Activated CD4-positive, alpha-beta T cell treated with anti-CD3 and anti-CD28 coated beads, Interleukin-2, Interleukin-6, amounts not matched to agents 100 ng/mL and 50 ng/mL, durations not matched to agents 16 hours and 8 hours (primary cell): ENCODE results near the gene SH2D7.

ENCODE experiments used
- DNase-seq: peaks from one replicate; pipeline ENCODE4 v3.0.0-alpha.2; 2020

The SH2D7 gene

DNA sequence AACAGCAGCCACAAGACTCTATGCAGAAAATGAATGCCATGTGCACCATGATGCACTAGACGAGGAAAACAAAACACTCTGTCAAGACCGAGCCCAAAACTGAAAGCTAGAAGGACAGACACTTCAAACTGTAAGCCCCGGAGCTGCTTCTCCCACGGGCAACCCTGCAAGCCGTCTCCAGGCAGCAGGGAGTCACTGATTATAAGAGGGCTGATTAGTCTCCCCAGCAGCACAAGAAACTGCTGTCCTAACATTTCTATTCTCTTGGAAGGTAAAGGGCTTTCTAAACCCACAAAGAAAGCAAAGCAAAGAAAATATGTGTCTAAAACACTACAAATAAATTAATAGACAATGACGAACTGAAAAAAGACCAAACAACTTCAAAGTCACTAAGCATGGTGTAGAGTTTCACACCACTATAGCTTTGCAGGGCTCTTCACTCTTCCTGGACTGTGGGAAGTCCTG, 30.4 kb upstream of the SH2D7 start:
- peak; percentile 66 for DNase-seq

DNA sequence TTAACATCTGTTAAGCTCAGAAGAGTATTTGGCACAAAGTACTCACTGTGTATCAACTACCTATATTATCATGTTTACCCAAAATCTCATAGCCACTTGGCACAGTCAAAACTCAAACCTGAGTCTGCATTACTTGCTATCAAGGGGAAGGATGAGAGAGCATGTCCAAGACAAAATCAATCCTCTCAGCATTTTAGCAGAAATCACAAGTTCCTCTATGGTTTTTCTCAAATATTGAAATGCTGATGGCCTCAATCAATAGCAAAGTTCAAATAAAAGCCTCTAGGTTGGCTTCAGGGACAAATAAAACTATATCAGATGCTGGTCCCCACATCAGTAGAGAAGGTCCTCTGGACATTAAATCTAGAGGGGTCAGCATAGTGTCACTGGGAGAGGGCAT, 29.1 kb upstream of the SH2D7 start:
- DNase-seq = no peak

DNA sequence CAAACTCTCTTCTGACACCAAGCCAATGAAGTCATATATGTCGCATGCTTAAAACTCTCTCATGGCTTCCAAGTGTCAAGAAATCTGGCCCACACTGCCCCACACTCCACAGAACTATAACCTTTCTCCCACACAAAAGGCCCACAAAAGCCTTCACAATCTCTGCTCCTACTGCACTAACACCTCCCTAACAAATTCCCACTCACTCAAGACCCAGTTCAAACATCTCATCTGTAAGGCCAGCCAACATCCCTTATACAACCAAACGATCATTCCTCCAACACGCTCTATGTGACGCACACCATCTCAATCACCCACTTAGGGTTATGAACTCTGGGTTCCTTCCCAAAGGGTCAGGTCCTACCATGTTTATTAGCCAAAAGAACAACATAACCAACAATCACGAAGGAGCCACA, 28.4 kb upstream of the SH2D7 start:
- no peak for DNase-seq

DNA sequence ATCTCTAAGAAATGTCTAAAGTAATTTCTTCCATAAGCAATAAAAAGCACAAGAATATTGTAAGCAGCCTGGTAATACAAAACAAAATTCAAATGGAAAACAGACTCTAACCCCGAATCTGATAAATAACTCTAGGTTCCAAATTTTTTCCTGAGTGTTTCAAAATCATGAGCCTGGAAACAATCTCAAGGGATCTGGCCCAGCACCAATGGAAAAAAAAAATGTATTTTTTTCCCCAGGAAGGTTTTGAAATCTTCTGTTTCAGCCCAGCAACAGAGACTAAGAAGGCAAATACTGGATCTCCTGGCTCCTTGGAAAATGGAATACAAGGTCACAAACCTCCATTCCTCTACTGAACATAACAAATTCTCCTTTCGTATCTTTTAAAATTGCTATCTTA, 27.8 kb upstream of the SH2D7 start:
- DNase-seq = no peak

DNA sequence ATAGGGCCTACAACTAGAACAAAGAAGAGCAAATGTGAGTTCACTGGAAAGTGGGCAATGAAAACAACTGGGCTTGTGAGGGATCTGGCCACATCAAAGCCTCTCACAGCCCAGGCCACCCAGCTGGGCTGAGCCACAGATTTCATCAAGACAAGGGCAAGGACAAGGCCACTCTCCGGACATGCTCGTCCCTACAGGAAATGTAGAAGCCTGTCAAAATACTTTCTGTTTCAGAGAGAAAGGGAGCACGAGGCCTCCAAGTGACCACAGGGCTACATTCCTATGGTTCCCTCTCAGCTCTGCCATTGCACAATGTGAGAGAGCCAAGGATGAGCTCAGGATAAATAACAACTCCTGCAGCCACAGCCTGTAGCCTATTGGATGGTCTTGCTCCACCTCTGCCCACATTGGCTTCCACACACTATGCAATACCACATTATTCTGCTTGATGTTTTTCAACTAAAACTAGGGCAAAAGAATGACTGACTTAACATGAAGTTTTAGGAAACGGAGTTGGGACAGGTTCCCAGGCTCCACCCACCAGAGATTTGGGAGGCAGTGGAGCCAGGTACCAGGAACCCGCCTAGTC, 27.0 kb upstream of the SH2D7 start:
- DNase-seq = no peak

DNA sequence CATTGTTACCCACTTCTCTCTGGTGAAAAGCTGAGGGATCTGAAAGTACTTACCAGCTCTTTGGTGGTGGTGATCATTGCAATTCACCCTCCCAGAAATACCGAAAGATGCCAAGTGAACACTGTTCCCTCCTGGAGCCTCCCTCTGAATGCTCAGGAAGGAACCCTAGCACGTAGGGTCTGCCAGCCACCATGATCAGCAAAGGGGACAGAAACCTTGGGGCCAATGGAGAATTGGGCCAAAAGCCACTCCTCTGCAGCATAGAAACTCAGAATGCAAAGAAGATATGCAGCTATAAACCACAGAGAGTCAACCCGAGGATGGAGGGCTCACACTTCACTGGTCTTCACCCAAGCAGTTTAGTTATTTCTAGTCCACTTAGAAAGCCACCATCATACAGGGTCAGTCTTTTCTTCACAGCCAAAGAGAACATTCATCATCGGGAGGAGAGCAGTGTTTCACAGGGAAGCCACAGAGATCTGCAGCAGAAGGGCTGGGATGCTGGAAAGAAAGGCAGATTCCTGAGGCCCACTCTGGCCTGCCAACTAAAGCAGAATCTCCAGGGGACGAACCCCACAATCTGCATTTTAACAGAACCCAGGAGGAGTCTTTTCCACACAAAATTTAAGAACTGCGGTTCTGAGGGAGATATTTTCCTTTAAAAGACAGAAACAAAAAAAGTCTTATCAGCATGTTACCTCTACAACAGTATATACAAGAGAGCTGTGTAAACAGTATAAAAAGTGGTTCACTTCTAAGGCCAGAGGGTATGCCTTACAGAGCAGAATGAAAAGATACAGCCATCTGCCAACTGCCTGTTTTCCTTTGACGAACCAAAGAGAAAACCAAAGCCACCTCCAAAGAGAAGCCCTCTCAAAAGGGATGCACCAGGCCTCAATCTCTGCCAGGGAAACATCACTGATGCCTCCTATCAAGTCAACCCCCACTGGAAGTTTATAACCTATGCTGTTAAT, 26.1 kb upstream of the SH2D7 start:
- peak; percentile 48 for DNase-seq

DNA sequence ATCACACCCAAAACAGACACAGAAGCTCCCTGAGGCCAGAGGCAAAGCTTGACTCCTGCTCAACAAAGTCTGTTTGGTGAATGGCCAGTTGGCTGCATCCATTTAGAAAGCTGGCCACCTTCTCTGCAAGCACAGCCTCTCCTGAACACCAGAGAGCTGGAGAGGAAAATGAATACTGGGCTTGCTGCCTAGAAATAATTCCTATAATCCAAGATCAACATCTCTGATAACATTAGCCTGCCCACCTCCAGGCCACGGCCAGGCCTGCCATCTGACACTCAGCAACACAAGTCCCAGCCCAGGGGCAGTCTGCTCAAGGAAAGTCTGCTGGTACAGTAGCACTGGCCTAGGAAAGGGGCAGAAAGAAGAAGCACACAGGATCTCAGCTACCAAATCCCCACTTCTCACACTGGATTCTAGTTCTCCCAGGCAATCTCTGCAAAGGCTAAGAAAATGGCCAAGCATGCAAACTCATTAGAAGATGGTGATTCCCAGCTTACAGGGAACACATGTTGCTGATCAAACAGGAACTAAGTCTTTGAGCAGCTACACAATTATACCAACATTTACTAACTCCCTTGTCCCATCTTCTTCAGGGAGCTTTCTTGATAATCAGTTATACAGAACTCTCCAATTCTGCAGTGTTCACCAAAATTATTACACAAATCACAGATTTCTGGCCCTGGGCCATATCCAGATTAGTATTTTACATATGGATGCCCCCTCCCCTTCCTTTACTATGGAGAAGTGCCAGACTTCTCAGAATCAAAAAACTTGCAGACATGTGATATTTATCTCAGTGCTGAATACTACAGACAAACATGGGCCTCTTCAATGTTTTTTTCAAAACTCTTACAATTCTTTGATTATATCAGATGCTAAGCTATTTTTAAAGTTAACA, 24.8 kb upstream of the SH2D7 start:
- no peak for DNase-seq

DNA sequence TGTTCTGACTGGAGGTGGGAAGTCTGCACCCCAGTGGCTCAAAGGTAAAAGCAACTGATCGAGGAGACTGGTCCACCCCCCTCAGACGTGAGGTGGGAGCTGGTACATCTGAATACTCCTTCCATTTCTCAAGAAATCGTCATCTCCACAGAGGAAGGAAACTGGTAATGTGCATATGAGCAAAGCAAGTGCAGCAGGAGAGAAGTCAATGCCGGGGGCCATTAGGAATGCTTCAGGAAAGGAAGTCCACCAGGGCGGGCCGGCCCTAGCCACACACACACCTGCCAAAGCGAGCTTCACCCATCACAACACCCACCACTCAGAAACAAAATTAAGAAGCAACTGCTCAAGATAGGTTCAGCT, 23.3 kb upstream of the SH2D7 start:
- no peak for DNase-seq

DNA sequence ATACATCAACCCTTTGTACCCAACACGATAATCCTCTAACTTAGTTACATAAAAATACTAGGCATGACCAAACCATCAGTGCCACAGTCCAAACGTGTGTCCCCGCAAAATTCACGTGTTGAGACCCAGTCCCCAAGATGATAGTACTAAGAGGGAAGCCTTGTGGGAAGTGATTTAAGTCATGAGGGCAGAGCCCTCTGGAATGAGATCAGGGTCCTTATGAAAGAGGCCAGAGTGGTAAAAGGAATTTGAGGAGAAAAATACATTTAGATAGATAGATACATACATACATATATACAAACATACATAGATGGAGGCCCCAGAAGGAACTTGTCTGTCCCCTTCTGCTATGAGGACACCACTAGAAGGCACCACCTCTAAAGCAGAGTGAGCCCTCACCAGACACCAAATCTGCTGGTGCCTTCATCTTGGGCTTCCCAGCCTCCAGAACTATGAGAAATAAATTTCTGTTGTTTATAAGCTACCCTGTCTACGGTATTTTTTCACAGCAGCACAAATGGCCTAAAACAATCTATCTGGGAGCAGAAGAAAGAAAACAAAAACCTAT, 22.8 kb upstream of the SH2D7 start:
- no peak for DNase-seq

DNA sequence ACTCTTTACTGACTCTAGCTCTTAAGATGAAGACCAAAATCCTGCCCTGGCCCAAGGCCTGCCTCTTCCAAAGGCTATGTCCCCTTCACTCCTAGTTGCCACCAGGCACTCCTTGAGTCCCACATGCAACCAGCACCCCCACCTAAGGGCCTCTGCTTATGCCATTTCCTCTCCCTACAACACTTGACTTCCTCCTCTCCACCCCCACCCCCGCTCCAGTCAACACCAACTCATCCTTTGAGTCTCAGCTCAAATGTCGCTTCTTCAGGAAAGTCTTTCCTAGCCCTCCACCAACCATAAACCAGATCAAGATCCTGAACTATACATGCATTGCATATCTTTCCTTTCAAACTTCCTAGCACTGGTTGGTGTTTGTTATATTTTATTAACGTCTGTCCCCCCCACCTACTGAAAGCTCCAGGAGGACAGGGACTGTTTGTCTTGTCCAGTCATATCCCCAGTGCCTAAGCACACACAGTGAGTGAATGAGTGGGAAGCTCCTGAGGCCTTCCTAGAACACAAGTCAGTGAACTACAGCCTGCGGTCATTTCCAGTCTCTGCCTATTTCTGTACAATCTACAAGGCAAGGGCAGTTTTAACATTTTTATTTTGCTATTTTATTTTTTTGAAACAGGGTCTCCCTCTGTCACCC, 22.2 kb upstream of the SH2D7 start:
- DNase-seq = peak; percentile 71

DNA sequence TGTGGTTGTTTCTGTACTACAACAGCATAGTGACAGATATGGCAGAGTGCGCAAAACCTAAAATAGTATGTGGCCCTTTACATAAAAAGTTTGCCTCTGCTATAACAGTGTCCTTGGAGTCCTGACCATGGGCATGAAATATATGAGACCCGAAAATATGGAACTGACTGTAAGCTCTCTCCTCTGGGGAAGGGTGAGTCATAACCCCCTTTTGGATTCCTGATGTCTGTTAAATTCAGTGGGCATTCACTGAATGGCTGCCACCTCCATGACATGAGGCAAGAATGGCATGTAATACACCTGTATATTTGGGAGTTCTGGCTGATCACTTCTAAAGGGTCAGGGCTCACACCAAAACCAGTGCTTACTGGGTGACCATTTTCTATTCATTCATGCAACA, 21.0 kb upstream of the SH2D7 start:
- no peak for DNase-seq

DNA sequence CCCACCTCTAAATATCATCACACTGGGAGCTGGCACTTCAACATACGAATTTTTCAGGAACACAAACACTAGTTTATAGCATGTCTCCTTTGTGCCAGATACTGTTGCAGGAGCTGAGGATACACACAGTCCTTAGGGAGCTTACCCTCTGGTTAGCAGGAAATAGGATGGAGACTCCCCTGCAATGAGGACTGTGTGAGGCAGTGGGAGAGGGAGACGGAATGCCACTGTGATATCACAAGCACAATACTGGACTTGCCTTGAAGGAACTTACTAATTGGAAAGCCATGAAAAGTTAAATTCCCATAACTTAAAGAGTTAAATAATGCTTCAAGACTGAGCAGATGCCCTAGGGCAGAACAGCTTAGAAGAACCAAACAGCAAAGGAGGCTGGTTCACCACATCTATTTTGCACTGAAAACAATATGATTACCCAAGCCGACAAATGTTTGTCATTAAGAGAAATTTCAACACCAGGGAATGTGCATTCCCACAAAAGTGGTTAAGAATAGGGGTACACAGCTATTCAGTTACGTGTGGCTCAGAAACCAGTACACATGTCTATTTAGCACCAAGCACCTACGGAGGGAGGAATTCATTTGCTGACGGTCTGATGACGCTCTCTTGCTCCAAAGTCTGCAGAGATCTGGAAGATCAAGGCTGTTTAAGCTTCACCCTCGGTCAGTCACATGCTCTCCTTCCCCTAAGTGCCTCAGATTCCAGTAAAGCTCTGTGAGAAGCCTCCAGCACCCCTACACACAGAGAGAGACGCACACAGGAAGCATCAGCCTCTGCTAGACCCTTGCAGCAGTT, 20.1 kb upstream of the SH2D7 start:
- peak; percentile 35 for DNase-seq

DNA sequence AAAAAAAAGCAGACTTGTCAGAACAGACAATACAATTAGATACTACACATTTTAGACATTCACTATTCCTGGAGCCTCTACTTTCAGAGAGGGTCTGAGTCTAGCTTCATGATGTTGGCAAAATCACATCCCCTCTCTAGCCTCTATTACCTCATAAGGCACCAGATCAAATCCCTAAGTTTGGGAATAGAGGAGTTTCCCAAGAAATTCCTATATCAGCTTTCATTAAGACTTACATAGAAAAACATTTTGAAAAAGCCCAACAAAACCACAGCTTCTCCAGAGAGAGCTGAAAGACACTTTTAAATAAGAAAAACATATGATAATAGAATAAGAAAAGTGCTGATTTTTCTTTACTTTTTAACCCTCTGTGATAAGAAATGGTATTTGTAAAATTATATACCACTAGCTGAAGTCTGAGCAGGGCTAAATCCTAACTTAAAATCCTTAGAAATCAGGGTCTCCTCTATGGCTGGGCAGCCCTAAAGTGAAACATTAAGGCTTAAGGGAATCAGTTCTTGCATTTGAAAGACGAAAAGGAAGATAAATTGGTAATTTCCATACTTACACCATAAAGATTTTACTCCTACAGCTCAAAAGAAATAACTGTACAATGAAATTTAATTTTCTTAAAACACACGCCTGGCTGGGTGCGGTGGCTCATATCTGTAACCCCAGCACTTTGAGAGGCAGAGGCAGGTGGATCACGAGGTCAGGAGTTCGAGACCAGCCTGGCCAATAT, 19.1 kb upstream of the SH2D7 start:
- DNase-seq = no peak

DNA sequence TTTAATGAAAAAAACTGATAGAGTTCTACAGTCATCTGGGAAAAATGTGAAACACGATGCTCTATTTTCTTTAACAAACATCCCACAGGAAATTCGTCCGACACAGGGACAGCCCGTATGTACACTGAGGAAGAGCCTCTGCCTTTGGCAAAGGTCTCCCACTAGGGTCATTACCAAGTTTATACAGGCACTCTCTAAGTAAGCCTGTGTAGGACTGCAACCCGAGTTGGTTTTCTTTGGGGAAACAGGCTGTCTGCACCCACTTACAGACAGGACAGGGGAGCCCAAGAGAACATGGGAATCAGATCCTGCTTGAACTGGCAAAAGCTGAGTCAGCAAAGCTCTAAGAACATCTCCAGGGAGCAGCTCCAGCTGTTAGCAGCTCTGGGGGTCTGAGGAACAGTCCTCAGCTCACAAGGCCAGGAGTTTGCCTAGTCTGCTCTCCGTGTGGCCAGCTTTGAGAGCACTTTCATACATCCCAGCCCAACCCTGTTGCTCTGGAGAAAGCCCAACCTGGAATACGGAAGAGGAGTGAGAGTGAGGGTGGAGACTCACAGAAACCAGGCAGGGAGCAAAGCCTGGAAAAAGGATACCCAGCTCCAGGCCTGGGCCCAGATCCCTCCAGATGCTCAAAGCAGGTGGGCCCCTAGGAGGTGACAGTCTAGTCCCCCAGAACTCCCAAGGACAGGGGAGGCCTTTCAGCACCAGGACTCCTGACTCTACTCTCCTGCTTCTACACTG, 16.7 kb upstream of the SH2D7 start:
- DNase-seq = no peak

DNA sequence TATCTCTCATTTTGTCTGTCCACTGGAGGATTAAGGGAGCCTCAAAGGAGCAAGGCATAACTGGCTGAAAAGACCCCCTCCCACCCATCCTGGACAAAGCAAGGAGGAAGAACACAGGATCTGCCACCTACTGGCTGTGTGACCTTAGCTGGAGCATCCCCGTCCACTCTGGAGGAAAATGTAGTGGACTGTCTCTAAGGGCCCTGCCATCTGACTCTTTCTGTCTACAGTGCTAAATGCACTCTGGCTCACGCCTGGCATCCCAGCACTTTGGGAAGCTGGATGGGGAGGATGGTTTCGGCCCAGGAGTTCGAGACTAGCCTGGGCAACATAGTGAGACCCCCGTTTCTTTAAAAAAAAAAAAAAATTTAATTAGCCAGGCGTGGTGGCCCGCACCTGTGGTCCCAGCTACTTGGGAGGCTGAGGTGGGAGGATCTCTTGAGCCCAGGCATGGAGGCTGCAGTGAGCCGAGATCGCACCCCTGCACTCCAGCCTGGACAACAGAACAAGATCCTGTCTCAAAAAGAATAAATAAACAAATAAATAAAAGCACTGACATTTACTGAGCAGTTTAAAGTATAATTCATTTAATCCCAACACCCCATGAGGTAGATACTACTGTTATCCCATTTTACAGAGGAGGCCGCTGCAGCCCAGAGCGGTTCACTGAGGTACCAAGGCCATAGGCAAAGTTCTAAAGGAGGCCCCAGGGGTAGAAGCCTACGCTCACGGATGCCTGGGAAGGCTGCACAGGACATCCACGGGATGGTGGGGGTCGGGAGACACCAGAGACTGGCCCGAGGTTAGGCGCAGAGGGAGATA, 15.9 kb upstream of the SH2D7 start:
- DNase-seq = no peak

DNA sequence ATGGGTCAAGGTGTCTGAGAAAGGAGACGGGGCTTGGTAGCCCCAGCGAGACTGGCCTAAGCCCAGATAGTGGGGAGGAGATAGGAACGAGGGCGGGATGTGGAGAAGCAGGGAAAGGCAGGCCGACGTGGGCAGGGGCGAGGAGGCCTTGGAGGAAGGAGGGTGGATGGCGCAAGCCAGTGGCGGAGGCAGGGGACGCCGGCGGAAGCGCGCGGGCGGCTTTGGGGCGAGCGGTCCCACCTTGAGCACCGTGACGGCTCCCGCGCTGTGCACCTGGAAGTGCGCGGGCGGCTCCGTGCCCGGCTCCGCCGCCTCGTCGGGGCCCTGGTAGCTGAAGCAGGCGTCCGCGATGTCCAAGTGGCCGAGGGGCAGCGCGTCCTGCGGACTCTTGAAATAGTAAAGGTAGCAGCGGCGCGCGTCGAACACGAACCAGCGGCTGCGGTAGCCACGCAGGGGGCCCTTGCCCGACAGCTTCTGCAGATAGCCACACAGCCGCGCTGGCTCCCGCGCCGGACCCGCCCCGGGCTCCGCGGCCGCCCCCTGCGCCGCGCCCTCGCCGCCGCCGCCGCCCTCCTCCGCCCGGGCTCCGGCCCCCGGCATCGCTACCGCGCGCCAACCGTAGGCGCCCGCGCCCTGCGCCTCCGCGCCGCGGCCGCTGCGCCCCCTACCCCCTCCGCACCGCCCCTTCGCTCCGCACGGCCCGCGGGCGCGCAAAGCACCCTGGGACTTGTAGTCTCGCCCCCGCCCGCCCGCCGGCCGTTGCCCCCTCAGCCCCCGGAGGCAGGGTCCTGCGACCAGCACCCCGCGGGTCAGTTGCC, 15.1 kb upstream of the SH2D7 start, which contains the start of gene TBC1D2B:
TSS of gene TBC1D2B (minus strand) at position 659 of the 818 bp plus-strand sequence. CDS start at position 600, 59 bp downstream.
- peak; percentile 80 for DNase-seq

DNA sequence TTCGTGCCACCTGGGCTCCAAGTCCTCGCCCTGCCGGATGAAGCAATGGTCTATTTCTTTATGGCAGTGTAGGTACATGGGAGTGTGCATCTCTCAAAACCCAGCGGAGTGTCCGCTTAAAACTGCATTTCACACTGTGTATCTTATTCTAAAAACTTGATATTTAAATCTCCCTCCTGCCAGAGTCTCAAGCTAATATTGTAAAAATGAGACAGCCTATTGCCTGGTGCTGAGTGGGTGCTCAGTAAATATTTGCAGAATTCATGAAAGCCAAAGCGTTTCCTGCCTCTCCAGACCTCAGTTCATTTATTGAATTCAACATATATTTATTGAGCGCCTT, 14.5 kb upstream of the SH2D7 start:
- DNase-seq = no peak
